IMR-90 (cell line): ENCODE results near the gene MAGI1. TPM values are rescaled to one million over a fixed set of nuclear protein-coding genes. Genes with fewer than 3 reads are reported as not detected.

Experiments
- ATAC-seq: fragments of 200-7000 bp; cut with Tn5 transposase; 2 replicates; pipeline ENCODE4 v1.9.1; 2020; ENCODE audit warnings: low read depth, mild to moderate bottlenecking, moderate library complexity
- BruUV-seq: library from RNA; stranded (reverse); fragments of 400-500 nt; replicated peaks from 2 replicates; lab custom pipeline; 2021; lab: Mats Ljungman, UMichigan
- CTCF ChIA-PET: fragments of 300-600 bp; formaldehyde crosslinking; extraction: SDS; loops from one replicate; lab custom pipeline; 2021; ENCODE audit warnings: antibody characterized with exemption; lab: Yijun Ruan, JAX
- POLR2A ChIA-PET: fragments of 300-600 bp; sonication (Branson Sonifier 250); formaldehyde crosslinking; loops from one replicate; lab custom pipeline; 2022; ENCODE audit warnings: antibody characterized with exemption; ENCODE audit not compliant: unreplicated experiment; lab: Charles Lee
- DNase-seq: peaks from one replicate; pipeline ENCODE4 v3.0.0; 2013
- H2AFZ ChIP-seq: replicated peaks from 2 replicates; pipeline ENCODE3; 2013; ENCODE audit warnings: low read length, mild to moderate bottlenecking; ENCODE audit not compliant: poor library complexity
- H2AK5ac ChIP-seq: 2 replicates; pipeline ENCODE4 v1.6.1; 2013; ENCODE audit warnings: low read depth, low read length, inconsistent platforms
- H2AK9ac ChIP-seq: replicated peaks from 2 replicates; pipeline ENCODE3; 2013; ENCODE audit warnings: mild to moderate bottlenecking, low read depth, low read length, moderate library complexity; ENCODE audit not compliant: poor library complexity
- H2BK120ac ChIP-seq: 2 replicates; pipeline ENCODE4 v1.6.1; 2013; ENCODE audit warnings: low read depth, low read length, inconsistent platforms
- H2BK15ac ChIP-seq: 3 replicates; pipeline ENCODE4 v1.6.1; 2013; ENCODE audit warnings: low read depth, low read length, inconsistent platforms
- H2BK20ac ChIP-seq: 2 replicates; pipeline ENCODE4 v1.6.1; 2013; ENCODE audit warnings: low read depth, mild to moderate bottlenecking, inconsistent platforms, low read length, moderate library complexity
- H2BK5ac ChIP-seq: 2 replicates; pipeline ENCODE4 v1.6.1; 2013; ENCODE audit warnings: mild to moderate bottlenecking, low read depth, low read length, inconsistent platforms; ENCODE audit not compliant: poor library complexity, severe bottlenecking
- H3K14ac ChIP-seq: replicated peaks from 2 replicates; pipeline ENCODE4 v1.6.1; 2013; ENCODE audit warnings: low read depth, low read length, inconsistent platforms
- H3K18ac ChIP-seq: 2 replicates; pipeline ENCODE4 v1.6.1; 2013; ENCODE audit warnings: low read depth, low read length, control low read depth
- H3K23ac ChIP-seq: 2 replicates; pipeline ENCODE4 v1.6.1; 2013; ENCODE audit warnings: low read depth, low read length, inconsistent platforms
- H3K27ac ChIP-seq: 2 replicates; pipeline ENCODE4 v1.5.1; 2013; ENCODE audit warnings: mild to moderate bottlenecking, control low read depth, low read length; ENCODE audit not compliant: insufficient read depth
- H3K27me3 ChIP-seq: 2 replicates; pipeline ENCODE4 v1.6.1; 2013; ENCODE audit warnings: low read length; ENCODE audit not compliant: control insufficient read depth, insufficient read depth
- H3K36me3 ChIP-seq: 2 replicates; pipeline ENCODE4 v1.6.1; 2013; ENCODE audit warnings: low read length, mixed read lengths; ENCODE audit not compliant: control insufficient read depth, insufficient read depth
- H3K4ac ChIP-seq: 2 replicates; pipeline ENCODE4 v1.6.1; 2013; ENCODE audit warnings: low read depth, low read length, inconsistent platforms
- H3K4me1 ChIP-seq: 2 replicates; pipeline ENCODE4 v1.6.1; 2013; ENCODE audit warnings: low read length, mixed read lengths; ENCODE audit not compliant: control insufficient read depth, insufficient read depth
- H3K4me2 ChIP-seq: 2 replicates; pipeline ENCODE4 v1.6.1; 2013; ENCODE audit warnings: low read depth, mild to moderate bottlenecking, control low read depth, low read length, moderate library complexity
- H3K4me3 ChIP-seq: 2 replicates; pipeline ENCODE4 v1.5.1; 2013; ENCODE audit warnings: low read depth, mild to moderate bottlenecking, control low read depth, low read length, moderate library complexity; ENCODE audit not compliant: insufficient read depth
- H3K56ac ChIP-seq: 2 replicates; pipeline ENCODE4 v1.6.1; 2013; ENCODE audit warnings: low read length, inconsistent platforms; ENCODE audit not compliant: insufficient read depth; ENCODE audit errors: extremely low read depth
- H3K79me1 ChIP-seq, 2 experiments: 2 replicates each; pipeline ENCODE4 v1.6.1; 2013; ENCODE audit warnings: low read length in 2 of 2, inconsistent platforms in 1 of 2, low read depth in 1 of 2
- H3K9ac ChIP-seq: 2 replicates; pipeline ENCODE4 v1.6.1; 2013; ENCODE audit warnings: low read depth, low read length, control low read depth
- H3K9me1 ChIP-seq: 2 replicates; pipeline ENCODE4 v1.6.1; 2013; ENCODE audit warnings: low read length, inconsistent platforms; ENCODE audit not compliant: insufficient read depth
- H3K9me3 ChIP-seq: 2 replicates; pipeline ENCODE4 v1.6.1; 2013; ENCODE audit warnings: low read length; ENCODE audit not compliant: control insufficient read depth, insufficient read depth
- H4K20me1 ChIP-seq: 2 replicates; pipeline ENCODE4 v1.6.1; 2013; ENCODE audit warnings: low read length, inconsistent platforms; ENCODE audit not compliant: insufficient read depth
- H4K5ac ChIP-seq: 2 replicates; pipeline ENCODE4 v1.6.1; 2013; ENCODE audit warnings: mild to moderate bottlenecking, low read depth, low read length, control low read depth
- H4K8ac ChIP-seq, 2 experiments: 2 replicates each; pipeline ENCODE4 v1.6.1; 2013; ENCODE audit warnings: low read depth in 2 of 2, low read length in 2 of 2, control low read depth in 1 of 2, inconsistent platforms in 1 of 2
- H4K91ac ChIP-seq: 2 replicates; pipeline ENCODE4 v1.6.1; 2013; ENCODE audit warnings: low read depth, low read length, inconsistent platforms; ENCODE audit not compliant: insufficient read depth
- CHD1 ChIP-seq: IDR thresholded peaks from 2 replicates; pipeline ENCODE4 v1.6.1; 2012; ENCODE audit warnings: low read depth, low read length, improper control_type of control experiment
- FOS ChIP-seq: fragments of 150-350 bp; IDR thresholded peaks from 2 replicates; pipeline ENCODE4 v1.6.1; 2016; ENCODE audit warnings: low read depth, low read length
- MAFK ChIP-seq: IDR thresholded peaks from 2 replicates; pipeline ENCODE4 v1.6.1; 2012; ENCODE audit warnings: low read depth, low read length, improper control_type of control experiment
- MAZ ChIP-seq: IDR thresholded peaks from 2 replicates; pipeline ENCODE4 v1.6.1; 2012; ENCODE audit warnings: low read depth, mild to moderate bottlenecking, low read length, improper control_type of control experiment, moderate library complexity, borderline replicate concordance
- NFE2L2 ChIP-seq: fragments of 150-350 bp; IDR thresholded peaks from 2 replicates; pipeline ENCODE4 v1.6.1; 2016; ENCODE audit warnings: low read depth, mild to moderate bottlenecking, low read length
- RCOR1 ChIP-seq: IDR thresholded peaks from 2 replicates; pipeline ENCODE4 v1.6.1; 2012; ENCODE audit warnings: mild to moderate bottlenecking, low read length, improper control_type of control experiment; ENCODE audit not compliant: insufficient replicate concordance
- RFX5 ChIP-seq: IDR thresholded peaks from 2 replicates; pipeline ENCODE4 v1.8.0; 2012; ENCODE audit warnings: low read depth, mild to moderate bottlenecking, low read length, moderate library complexity
- WGBS, 2 experiments: methylation state at CpG; one replicate each; pipeline versions ENCODE4 v1.1.5 to v1.1.7; 2013; ENCODE audit warnings: missing lambda C conversion rate in 2 of 2; ENCODE audit not compliant: insufficient read length in 1 of 2; ENCODE audit errors: extremely low coverage in 2 of 2; 5-methylcytosine and 5-hydroxymethylcytosine counted together
- dilution Hi-C: fragments of 300-500 bp; cut with HindIII; formaldehyde crosslinking; loops from one replicate; pipeline ENCODE4 v1.14.3; 2018; ENCODE audit warnings: low sequenced_read_pairs; ENCODE audit not compliant: unreplicated experiment
- in situ Hi-C: fragments of 300-500 bp; cut with MboI; formaldehyde crosslinking; loops from 3 replicates; pipeline ENCODE4 v1.14.3; 2019; ENCODE audit warnings: low sequenced_read_pairs, inconsistent platforms, mixed read lengths
- intact Hi-C: fragments of 100-400 bp; cut with micrococcal nuclease; formaldehyde crosslinking; loops from 2 replicates; pipeline ENCODE4 v1.10.0; 2022
- polyA plus RNA-seq, 3 experiments: library from polyadenylated mRNA; depleted of rRNA; stranded (reverse); fragments of >200 nt; gene quantifications; 2 replicates each; pipeline ENCODE4 v1.2.3, GENCODE V29; 2012; ENCODE audit warnings: low replicate concordance in 1 of 3
- total RNA-seq: library from RNA; depleted of rRNA; stranded (reverse); fragments of >200 nt; gene quantifications from 2 replicates; pipeline ENCODE4 v1.2.3, GENCODE V29; 2012

Gene MAGI1
- total and polyA plus RNA-seq, 2 of the 4 experiments (the other 2 are of a cell fraction): 14.5 to 24.2 TPM

- dilution Hi-C loops: no loop called here
- H2BK15ac ChIP-seq: peak overlapping the region; percentile 20; the same call in 1 of the 3 replicates
- H3K9ac ChIP-seq: no peak overlapping the region
- WGBS, 2 experiments: 71% methylated on average over 3 of the region's 5 CpGs; no CpG with 5 or more reads in 1 of the 2 experiments
- ChIA-PET CTCF (interaction anchor here (0.5 to 1.5 kb wide), 5 partner anchors 10 to 285 kb away, joined by 3 to 5 read pairs (median 3); no protein-coding TSS in a partner anchor), POLR2A (no interaction called here)
- BruUV-seq: no TSS peak
- DNase-seq (no peak), ATAC-seq (no peak)
- H4K91ac ChIP-seq: 0 out of 2 replicates have a peak overlapping the region, but pooled peaks have one; percentile 65
- in situ Hi-C loops: no loop called here
- intact Hi-C loops: loop anchor here (5.0 kb wide), 3 partner anchors 79 to 249 kb away; no protein-coding TSS in a partner anchor
- H4K8ac ChIP-seq: no peak overlapping the region
- no peak overlapping the region for H2BK120ac ChIP-seq
- no peak overlapping the region for H3K18ac ChIP-seq
- H3K14ac ChIP-seq: no peak overlapping the region; the same call in 1 of the 2 replicates
- H3K4me3 ChIP-seq: no peak overlapping the region; the same call in 1 of the 2 replicates
- peaks cover 30% of the 10 kb centered on the region; the same call in 1 of the 2 replicates for H4K20me1 ChIP-seq
- H3K23ac ChIP-seq: peak overlapping the region; percentile 36; the same call in 1 of the 2 replicates
- no peak overlapping the region for H2AK9ac ChIP-seq
- no peak overlapping the region for H2BK5ac ChIP-seq
- H3K27ac ChIP-seq: no peak overlapping the region
- H3K79me1 ChIP-seq: peaks cover 8 to 69% of the 10 kb centered on the region in 2 experiments; a peak in 3 of 4 replicates
- no peak overlapping the region; the same call in 1 of the 2 replicates for H2BK20ac ChIP-seq
- no peaks in the 10 kb centered on the region for H3K9me3 ChIP-seq
- peak overlapping the region; percentile 36; the same call in 1 of the 2 replicates for H3K4ac ChIP-seq
- H2AK5ac ChIP-seq: peak overlapping the region; percentile 41; the same call in 1 of the 2 replicates
- TF ChIP-seq FOS (no peak), CHD1 (no peak), RCOR1 (no peak), NFE2L2 (no peak), MAZ (no peak), RFX5 (no peak), MAFK (no peak)
- H3K56ac ChIP-seq: no peak overlapping the region
- H4K5ac ChIP-seq: no peak overlapping the region
- H3K9me1 ChIP-seq: peaks cover 16% of the 10 kb centered on the region
- H3K27me3 ChIP-seq: no peaks in the 10 kb centered on the region
- H3K36me3 ChIP-seq: no peaks in the 10 kb centered on the region
- peaks cover 26% of the 10 kb centered on the region for H3K4me1 ChIP-seq
- H2AFZ ChIP-seq: no peak overlapping the region
- peak overlapping the region; percentile 90 for H3K4me2 ChIP-seq
Observed at GRCh38 chr3:66035763-66036477, 2.8 kb downstream of the MAGI1 start.
